GM12801 (cell line): ENCODE measurements around the gene SVIL.

ENCODE experiments used
- CTCF ChIP-seq: IDR thresholded peaks from one replicate; pipeline ENCODE4 v1.5.1; 2011; ENCODE audit warnings: control low read depth; ENCODE audit not compliant: insufficient read length; ENCODE audit errors: extremely low read depth

The SVIL gene

DNA sequence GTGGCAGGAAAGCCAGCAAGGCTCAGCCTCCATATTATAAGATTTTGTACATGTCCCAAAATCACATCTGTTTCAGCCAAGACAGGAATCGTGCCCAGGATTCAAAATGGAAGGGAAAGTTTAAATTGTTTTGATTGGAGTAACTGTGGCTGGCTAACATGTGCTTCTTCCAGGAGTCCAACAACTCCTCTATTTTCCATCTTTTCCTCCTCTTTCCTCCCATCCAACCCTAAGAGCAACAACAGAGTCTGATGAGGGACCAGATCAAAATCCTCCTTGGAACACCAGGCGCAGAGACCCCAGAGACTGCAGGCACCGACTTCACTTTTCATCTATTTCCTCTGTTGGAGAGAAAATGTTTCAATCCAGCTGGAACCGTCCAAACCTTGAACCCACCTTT is 36.0 kb upstream of the SVIL start:
- no peak for TF ChIP-seq CTCF

- no peak for TF ChIP-seq CTCF
Observed at GRCh38 chr10:29669149-29669548, 34.4 kb upstream of the SVIL start.

GRCh38 chr10:29668628-29669027 is 33.9 kb upstream of the SVIL start:
- TF ChIP-seq CTCF, result no peak

GRCh38 chr10:29667191-29667590 is 32.4 kb upstream of the SVIL start:
- TF ChIP-seq CTCF, result no peak

GRCh38 chr10:29666201-29666600 is 31.4 kb upstream of the SVIL start:
- TF ChIP-seq CTCF, result no peak

- no peak for TF ChIP-seq CTCF
Observed at GRCh38 chr10:29663718-29664117, 28.9 kb upstream of the SVIL start.

DNA sequence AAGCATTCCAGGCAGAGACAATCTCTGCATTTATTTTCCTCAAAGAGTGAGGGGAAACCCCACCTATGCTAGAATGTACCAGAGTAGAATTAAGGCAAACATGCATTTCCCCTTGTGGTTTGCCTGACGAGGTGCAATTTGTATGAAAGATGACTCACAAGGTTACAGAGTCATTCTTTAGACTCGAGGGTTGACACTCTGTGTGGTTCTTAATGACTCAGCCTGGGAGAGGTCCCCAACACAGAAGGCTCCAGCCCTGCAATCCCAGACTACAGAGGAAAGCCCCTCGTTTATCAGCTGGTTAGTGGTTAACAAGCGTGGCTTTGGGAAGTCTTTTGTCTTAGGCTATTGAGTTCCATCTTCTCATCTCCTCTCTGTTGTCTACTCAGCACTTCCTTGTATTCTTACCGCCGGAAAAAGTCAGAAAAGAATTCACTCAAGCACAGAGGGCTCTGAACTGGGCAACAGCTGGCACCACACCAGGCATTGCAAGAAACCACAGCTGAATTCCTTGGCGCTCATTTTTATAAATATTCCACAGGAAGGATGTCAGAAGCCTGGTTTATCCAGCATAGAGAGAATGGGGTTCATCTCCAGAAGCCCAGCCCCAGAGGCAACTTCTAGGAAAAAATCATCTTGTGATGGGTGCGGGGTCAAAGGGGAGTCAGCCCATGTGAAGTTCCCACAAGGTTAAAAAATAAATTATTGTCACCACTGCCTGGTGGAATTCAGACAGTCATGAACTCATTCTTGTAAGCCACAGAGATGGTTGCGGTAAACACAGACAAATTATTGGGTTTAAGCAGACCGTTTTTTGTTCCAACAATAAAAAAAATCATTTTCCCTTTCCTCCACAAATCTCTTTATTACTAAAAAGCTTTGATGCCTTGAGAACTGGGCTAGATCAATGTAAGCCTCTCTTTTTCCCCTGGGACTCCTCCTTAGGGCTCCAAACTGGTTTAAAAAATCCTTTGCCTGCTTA is 24.5 kb upstream of the SVIL start:
- TF ChIP-seq CTCF, result no peak
